Stimulated activated naive CD4-positive, alpha-beta T cell treated with Interleukin-2 at 50 U/mL for 16 hours (primary cell): ENCODE results near the gene ZNF396.

Experiments
- DNase-seq: peaks from one replicate; lab custom pipeline; 2025; lab: John Stamatoyannopoulos, UW

Gene ZNF396

DNA sequence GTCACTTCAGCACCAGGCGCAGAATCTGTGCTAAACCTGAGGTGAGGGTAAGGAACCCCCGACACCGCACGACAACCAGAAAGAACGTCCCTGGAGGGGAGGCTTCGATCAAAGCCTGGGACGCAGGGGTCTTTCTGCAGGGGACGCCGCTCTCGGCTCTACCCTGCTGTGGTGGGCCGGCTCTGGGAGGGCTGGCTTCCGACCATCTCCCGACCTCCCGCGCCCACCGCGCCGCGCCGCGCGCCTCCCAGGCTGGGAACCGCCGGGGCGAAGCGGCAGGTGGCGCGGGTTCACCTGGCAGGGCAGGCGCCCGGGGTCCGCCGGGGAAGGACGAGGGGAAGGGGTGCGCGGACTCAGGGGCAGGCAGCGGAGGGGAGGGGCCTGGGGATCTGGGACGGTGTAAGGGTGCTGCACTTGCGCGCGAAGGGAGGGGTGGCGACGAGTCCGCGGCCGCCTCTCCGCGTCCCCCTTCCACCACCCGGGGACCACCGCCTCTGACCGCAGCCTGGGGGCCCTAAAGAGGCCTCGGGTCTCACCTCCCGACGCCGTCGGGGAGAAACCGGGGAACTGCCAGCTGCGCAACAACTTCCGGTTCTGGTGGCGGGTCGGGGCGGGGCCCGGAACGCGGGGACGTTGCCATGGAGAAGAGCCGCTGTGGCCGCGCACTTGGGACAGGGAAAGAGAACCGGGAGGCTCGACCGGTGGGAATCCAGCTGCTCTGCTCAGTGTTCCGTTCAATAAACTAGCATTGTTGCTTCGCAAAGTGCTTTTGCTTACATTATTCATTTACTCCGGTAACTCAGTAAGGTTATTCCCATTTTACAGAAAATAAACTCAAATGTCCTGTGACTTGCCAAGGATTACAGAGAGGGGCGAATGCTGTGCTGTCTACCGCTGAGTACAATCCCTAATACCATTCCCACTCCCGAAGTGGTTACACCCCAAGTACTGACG is at the start of gene ZNF396:
TSS of gene ZNF396 (minus strand) at position 596 of the 954 bp plus-strand sequence. CDS start 3,045 bp downstream, outside the sequence.
- DNase-seq: peak; percentile 56

DNA sequence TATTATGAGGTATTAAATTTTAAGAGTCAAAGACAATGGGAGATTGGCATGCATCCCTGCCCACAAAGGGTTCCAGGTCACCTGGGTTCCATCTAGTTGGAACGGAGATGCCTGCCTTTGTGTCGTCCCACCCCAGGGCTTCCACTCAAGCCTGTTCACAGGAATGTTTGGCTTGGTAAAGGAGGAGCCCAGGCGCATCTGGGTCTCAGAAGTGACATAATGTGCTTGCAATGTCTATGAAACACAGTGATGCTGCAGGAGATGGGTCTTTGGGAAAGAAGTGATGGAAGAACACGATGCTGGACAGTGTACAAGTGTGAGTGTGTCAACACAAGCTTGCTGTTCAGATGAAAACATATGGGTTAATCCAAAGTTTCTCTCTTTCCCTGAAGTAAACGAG is 49.6 kb upstream of the ZNF396 start:
- DNase-seq: no peak

DNA sequence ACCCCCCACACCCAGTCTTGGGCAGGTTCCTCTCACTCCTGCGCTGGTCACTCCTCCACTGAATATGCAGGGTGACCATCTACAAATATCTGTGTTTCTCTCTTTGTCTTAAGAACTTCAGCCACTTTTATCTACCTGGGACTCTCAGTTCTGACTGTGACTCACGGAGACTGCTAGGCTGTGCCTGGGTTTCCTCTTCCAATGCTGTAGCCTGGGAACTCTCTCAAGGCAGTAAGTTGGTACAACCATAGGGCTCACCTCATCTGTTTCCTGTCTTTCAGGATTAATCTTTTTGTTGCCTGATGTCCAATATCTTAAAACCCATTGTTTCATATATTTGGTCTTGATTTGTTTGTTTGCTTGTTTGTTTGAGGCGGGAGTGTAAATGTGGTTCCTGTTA is 47.2 kb upstream of the ZNF396 start:
- no peak for DNase-seq

DNA sequence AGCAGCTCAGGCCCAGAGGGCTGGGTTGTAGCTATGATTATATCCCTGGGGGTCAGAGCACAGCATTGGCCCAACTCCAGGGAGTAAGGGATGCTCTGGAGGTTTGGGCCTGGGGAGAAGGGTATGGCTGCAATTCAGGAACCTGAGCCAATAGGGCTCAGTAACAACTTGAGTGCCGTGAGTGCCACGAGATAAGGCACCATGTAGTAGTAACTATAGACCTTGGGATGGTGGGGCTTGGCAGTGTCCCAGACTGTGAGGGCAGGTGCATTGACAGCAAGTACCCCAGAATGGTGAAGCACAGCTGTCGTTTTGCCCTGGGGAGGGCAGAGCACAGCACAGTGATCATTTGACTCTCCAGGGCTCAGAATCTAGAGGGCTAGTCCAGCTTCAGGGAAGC is 45.1 kb upstream of the ZNF396 start:
- no peak for DNase-seq

DNA sequence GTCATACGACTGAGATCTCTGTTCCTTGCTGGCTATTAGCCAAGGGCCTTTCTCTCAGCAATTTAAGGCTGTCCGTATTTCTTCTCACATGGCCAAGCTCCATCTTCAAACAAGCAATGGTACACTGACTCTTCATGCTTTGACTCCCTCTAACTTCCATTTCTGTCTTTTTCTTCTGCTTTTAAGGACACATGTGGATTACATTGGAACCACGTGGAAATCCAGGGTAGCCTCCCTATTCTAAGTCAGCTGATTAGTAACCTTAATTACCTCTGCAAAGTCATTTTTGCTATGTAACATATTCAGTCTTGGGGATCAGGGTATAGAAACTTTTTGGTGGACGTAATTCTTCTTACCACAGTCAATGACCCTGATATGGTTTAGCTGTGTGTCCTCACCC is 41.5 kb upstream of the ZNF396 start:
- no peak for DNase-seq

DNA sequence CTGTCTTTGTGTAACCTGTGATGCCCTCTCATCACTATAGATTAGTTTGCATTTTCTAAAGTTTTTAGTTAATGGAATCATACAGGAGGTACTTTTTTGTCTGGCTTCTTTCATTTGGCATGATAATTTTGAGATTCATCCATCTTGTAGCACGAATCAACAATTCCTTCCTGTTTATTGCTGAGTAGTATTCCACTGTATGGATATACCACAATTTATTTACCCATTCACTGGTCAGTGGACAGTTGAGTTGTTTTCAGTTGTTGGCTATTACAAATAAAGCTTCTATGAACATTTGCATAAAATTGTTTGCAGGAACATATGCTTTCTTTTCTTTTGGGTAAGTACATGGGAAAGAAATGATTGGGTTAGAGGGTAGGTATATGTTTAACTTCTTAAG is 40.1 kb upstream of the ZNF396 start:
- no peak for DNase-seq

DNA sequence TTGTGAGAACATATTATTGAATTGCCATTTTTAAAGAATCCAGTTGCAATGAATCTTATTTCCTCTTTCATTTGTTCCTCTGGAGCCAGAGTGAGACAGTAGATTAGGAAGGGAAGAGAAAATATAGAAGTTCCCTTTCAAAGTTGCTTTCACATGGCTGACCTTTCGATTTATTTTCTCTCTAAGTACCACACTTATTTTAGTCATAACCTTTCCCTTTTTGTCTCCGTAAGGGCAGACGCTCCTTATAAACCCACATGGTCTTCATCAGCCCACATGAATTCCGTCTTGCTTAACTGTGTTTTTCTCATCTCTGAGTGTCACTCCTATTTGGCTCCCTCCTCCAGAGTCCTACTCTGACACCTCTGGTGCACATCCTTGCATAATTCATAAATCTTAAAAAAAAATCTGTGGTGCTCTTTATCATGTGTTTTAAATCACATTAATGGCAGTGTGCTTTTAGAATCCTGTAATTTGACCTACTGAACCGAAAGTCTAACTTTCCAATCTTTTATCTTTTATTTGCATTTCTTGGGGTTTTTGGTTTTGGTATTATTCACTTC is 38.5 kb upstream of the ZNF396 start:
- no peak for DNase-seq

DNA sequence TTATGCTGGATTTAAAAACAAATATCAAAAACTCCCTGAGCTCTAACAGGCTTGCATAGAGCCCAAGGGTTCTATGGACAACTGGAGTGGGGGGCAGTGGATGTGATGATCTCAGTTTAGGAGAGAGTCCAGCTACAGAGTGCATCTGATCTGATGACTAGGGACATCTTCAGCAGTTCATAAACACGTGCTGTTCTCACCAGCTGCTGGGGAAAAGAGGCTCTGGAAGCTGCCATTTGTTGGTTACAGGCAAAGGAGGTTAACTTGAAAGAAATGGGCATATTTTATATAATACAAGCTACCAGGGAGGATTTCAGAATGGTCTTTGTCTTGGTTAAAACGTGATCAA is 36.0 kb upstream of the ZNF396 start:
- DNase-seq: no peak

DNA sequence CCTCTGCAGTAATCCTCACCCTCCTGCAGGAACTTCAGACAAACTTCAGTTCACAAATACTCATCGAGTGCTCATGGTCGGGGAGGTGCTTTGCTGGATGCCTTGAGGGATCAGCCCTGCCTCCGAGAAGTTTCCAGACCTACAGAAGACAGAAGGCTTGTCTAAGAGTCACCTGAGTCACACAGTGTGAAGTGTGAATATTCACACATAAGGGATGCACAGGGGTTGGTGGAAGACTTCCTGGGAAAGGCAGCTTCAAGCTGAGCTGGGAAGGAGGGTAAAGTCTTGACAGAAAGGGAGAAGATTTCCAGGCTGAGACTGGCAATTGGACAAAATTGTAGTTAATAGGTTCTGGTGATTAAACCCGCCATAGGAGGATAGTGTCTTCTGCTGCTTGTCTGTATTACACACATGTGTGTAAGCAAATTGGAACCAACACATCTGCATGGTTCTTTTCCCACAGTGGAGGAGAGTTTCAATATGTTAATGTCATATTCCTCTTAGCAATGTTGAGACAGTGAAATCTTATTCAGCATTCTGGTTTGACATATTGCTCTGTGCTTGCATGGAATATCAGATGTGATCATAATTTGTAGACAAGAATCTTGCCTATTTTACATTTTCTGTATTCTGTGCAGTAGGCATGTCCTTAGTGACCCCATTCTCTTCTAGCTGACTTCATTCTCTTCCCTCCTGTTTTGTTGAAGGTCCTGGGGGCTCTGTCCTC is 34.7 kb upstream of the ZNF396 start:
- no peak for DNase-seq

DNA sequence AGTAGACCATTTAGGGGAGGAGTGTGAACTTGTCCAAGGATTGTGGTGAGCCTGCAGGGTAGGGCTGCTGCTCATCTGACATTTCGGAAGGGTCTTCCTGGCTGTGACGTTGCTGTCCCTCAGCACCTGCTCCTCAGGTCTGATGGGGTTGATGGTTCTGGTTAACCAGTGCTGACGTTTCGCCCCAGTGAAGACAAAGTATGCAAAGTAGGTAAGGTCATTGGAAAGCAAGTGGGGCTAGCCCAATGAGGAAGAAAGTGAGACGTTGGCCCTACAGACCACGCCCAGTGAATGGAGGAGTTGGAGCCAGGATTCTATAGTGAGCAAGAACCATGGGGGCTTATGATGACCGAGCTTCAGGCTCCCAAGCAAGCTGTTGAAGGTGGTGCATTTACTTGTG is 33.4 kb upstream of the ZNF396 start:
- no peak for DNase-seq

DNA sequence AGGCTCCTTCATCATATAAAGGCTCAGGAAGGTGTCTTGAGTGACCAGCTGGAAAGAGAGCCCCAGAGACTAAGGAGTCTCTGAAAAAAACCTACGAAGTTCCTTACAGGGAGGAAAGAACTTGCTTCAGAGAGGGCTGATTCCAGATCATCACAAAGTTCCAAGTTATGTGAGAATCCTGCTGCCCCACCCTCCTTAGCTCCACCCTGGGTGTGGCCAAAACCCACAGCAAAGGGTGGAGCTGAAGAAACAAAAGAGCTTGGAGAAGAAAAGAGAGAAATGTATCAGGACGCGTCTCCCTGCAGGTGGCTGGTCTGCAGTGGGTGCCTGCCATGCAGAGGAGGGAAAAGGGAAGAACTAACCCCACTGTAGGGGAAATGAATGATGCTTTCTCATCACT is 32.8 kb upstream of the ZNF396 start:
- DNase-seq: no peak

DNA sequence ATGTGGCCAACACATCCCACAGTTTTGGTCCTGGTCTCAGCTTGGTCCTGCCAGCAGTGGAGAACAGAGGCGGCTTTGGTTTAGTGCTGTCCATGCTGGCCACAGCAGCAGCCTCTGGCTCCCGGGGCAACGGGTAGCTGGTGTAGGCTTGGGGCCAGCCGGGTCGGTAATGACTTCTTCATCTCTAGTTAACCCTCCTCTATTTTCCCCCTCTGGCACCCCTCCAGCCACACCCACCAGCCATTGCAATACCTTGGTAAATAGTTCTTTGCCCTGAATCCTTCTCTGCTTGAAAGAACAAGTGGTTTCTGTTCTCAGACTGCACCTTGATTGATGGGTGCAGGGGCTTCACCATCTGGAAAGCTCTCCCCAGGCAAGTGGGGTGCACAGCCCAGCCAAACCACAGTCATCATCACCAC is 31.7 kb upstream of the ZNF396 start:
- no peak for DNase-seq

DNA sequence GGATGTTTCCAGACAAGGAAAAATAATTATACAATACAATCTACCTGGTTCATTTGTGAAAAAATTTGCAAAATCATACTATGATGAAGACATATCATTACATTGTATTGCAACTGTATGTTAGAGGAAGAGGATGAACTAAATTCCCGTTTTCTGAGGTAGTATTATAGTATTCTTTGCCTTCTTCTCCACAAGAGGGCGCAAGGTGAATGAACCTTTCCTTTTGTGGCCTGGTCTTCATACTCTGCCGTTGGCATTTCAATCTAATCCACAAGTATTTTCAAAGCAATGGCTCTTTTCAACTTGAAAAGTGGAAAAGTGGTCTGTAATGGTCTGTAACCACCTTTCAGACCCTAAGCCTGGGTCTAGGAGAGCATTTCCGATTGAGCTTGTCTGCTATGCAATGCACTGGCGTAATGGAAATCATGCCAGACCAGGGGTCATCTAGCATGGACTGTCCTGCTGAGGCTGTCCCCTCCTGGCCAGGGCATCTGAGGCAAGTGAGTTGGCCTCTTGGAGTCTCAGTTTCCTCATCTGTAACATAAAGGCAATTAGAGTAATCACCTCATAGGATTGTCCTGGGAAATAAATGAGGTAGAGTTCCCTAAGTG is 30.8 kb upstream of the ZNF396 start:
- peak; percentile 3 for DNase-seq

DNA sequence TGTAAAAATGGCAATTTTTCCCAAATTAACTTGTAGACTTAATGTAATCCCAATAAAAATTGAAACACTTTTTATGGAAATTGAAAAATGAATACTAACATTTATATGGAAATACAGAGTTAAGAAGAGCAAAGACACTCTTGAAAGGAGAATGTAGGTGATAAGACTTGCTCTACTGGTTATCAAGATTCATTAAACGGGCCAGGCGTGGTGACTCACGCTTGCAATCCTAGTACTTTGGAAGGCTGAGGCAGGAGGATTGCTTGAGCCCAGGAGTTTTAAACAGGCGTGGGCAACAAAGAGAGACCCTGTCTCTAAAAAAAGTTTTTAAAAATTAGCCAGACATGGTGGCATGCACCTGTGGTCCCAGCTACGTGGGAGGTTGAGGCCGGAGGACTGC is 29.5 kb upstream of the ZNF396 start:
- no peak for DNase-seq

DNA sequence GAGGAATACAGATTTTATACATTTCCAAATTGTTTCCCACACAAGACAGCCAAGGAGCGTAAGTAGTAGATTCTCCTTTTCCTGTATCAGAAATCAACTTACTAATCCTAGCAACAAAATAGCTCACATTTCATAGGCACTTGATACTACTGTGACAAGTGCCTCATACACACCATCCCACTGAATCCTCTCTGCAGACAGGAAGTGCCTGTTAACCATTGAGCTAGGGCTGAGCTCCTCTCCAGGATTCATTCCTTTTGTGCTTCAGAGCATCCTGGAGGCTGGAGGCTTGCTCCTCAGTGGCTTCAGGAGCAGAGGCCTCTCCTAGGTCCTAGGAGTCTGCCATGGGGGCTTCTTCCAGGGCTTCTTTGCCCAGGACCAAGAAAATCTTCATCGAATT is 20.8 kb upstream of the ZNF396 start:
- DNase-seq: no peak

DNA sequence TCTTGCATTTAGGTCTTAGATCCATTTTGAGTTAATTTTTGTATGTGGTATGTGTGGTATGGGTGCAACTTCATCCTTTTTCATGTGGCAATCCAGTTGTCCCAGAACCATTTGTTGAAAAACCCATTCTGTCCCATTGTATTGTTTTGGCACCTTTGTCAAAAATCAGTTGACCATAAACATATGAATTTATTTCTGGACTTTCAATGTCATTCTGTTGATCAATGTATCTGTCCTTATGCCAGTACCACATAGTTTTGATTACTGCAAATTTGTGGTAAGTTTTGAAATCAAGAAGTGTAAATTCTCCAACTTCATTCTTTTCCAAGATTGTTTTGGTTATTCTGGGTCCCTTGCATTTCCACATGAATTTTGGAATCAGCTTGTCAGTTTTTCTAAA is 16.6 kb upstream of the ZNF396 start:
- DNase-seq: no peak

DNA sequence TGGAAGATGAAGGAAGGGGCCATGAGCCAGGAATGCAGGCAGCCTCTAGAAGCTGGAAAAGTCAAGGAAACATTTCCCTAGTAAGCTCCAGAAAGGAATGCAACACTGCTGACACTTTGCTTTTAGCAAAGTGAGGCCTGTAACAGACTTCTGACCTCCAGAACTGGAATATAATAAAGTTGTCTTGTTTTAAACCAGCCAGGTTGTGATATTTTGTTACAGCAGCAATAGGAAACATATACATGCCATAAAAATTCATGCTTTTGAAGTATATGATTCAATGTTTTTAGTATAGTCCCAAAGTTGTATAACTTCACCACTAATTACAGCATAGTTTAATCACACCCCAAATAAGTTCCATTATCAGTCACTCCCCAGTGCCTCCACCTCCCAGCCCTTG is 15.2 kb upstream of the ZNF396 start:
- DNase-seq: no peak

DNA sequence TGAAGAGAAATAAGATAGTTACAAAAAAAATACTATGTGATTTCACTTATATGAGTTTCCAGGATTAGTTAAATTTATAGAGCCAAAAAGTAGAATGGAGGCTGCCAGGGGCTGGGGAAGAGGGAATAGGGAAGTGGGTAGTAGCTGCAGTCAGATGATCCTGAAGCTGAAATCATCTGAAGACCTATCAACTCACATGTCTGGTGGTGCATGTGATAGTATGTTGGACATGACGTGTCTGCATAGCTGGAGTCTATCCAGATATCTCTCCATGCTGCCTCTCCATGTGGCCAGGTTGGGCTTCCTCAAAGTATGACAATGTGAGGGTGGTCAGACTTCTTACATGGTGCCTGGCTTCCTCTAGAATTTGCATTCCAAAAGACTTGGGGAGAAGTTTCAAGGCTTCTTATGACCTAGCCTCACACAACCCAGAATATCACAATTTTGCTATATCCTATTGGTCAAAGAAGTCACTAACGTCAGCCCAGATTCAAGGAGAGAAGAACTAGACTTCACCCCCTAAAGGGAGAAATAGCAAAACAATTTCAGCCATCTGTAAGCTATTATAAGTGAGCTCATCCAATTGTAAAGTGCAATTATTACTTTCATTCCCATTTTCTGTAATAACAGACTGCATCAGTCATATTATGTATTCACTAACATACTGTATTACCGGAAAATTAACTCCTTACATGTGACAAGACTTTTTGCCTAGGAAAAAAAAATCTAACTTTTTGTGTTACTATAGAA is 14.0 kb upstream of the ZNF396 start:
- DNase-seq: no peak

DNA sequence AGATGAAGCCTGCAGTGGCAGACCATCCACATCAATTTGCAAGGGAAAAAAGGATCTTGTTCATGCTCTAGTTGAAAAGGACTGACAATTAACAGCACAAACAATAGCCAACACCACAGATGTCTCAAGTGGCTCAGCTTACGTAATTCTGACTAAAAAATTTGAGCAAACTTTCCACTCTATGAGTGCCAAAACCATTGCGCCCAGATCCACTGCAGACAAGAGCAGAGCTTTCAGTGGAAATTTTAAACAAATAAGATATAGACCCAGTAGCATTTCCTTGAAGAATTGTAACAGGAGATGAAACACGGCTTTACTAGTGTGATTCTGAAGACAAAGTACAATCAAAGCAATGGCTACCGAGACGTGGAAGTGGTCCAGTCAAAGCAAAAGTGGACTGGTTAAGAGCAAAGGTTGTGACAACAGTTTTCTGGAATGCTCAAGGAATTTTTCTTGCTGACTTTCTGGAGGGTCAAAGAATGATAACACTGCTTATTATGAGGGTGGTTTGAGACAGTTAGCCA is 12.0 kb upstream of the ZNF396 start:
- DNase-seq: no peak

DNA sequence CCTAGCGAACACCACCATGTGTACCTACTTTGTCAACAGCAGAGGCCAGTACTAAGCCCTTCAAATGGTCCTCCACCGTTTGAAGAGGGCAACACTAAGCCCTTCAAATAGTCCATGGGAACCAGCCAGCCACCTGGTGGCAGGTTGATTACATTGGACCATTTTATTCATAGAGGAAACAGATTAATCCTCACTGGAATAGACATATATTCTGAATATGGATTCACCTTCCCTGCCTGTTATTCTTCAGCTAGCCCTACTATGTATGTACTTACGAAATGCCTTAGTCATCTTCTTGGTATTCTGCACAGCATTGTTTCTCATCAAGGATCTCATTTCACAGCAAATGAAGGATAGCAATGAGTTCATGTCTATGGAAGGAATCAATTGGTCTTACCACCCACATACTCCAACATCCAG is 10.0 kb upstream of the ZNF396 start:
- DNase-seq: no peak

DNA sequence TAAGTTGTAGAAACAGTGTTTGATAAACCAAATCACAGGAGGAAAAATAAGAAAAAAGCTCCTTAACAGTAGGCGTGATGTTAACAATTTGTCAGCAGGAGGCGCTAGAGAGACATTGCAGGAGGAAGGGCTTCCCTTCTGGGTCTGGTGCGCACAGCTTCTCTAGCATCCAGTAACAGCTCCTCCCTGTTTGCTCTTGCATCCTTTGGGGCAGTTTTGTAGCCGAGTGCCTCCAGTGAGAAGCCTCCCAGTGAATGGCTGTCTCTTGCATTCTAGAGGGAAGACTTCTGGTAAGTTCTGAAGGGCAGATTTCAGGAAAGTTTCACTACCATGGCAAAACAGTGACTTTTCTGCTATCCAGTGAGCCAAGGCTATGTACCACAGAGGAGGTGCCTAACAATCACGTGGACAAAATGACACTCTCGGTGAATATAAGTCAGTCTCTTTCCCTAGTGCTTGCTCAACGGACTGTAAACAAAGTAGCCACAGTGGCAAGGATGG is 9.5 kb upstream of the ZNF396 start:
- DNase-seq: peak; percentile 53
